PFSK-1 (cell line): Measurements from ENCODE around the gene CHST15.

Source experiments
- POLR2AphosphoS5 ChIP-seq: IDR thresholded peaks from 2 replicates; pipeline ENCODE4 v1.6.1; 2012; ENCODE audit warnings: low read depth, mild to moderate bottlenecking, control low read depth, low read length, moderate library complexity
- SIN3A ChIP-seq: IDR thresholded peaks from 2 replicates; pipeline ENCODE4 v1.6.1; 2012; ENCODE audit warnings: mild to moderate bottlenecking, low read length, moderate library complexity, borderline replicate concordance; ENCODE audit not compliant: insufficient read depth
- TAF1 ChIP-seq: IDR thresholded peaks from 2 replicates; pipeline ENCODE4 v1.6.1; 2012; ENCODE audit warnings: low read length, control low read depth, borderline replicate concordance; ENCODE audit not compliant: insufficient read depth
- TF ChIP-seq, protein P1 (sequence below), 2 experiments: IDR thresholded peaks; 2 replicates each; pipeline versions ENCODE4 v1.6.1 to v1.8.0; 2011 to 2012; ENCODE audit warnings: low read depth in 2 of 2, low read length in 2 of 2, control low read depth in 1 of 2, inconsistent platforms in 1 of 2, mild to moderate bottlenecking in 1 of 2, moderate library complexity in 1 of 2; ENCODE audit not compliant: insufficient read depth in 1 of 2

DNA sequence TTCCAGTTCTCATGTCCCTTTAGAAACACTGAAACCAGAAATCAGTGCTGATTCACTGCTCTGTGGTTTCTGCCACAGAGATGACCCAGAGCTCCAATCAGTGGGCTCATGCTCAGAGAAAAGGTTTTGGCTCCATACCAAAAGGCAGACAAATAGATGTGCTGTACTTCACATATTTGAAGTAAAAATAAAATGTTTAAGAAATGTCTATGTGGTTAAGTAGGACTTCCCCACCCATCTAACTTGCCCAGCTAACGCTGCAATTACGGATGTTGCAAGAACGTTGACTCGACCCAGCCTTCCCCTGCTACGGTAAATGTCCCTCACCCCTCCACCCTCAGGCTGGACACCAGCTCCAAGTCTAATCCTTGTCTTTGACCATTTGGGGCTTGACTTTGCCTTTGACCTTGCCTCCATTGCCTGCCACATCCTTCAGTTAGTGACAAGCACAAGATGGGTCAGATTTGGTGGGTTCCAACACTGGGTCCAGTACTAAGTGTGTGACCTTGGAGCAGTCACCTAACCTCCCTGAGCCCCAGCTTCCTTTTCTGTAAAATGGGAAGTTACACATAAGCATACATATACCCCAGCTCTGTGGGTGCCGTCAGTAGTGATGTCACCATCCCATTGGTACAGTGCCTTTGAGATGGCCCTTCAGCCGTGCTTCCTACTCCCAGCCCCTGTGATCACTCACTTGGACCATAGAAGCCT, 95.8 kb downstream of the CHST15 start:
- TF ChIP-seq TAF1 (no peak), POLR2AphosphoS5 (no peak), SIN3A (no peak)
- TF ChIP-seq, protein P1, sequence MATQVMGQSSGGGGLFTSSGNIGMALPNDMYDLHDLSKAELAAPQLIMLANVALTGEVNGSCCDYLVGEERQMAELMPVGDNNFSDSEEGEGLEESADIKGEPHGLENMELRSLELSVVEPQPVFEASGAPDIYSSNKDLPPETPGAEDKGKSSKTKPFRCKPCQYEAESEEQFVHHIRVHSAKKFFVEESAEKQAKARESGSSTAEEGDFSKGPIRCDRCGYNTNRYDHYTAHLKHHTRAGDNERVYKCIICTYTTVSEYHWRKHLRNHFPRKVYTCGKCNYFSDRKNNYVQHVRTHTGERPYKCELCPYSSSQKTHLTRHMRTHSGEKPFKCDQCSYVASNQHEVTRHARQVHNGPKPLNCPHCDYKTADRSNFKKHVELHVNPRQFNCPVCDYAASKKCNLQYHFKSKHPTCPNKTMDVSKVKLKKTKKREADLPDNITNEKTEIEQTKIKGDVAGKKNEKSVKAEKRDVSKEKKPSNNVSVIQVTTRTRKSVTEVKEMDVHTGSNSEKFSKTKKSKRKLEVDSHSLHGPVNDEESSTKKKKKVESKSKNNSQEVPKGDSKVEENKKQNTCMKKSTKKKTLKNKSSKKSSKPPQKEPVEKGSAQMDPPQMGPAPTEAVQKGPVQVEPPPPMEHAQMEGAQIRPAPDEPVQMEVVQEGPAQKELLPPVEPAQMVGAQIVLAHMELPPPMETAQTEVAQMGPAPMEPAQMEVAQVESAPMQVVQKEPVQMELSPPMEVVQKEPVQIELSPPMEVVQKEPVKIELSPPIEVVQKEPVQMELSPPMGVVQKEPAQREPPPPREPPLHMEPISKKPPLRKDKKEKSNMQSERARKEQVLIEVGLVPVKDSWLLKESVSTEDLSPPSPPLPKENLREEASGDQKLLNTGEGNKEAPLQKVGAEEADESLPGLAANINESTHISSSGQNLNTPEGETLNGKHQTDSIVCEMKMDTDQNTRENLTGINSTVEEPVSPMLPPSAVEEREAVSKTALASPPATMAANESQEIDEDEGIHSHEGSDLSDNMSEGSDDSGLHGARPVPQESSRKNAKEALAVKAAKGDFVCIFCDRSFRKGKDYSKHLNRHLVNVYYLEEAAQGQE (IDR thresholded peaks at IDR 0.05; ENCODE audit: insufficient read depth in 1 of 2, low read depth in 2 of 2, low read length in 2 of 2) = no peak
